Astrocyte (in vitro differentiated cells and primary cell): ENCODE data around the gene RUNX1.

Source experiments
- CTCF ChIP-seq: IDR thresholded peaks from 2 replicates; pipeline ENCODE4 v1.5.1; 2011; ENCODE audit warnings: low read depth, mild to moderate bottlenecking, inconsistent platforms, low read length, moderate library complexity; ENCODE audit not compliant: insufficient read depth
- EZH2 ChIP-seq: IDR thresholded peaks from 2 replicates; pipeline ENCODE4 v1.6.1; 2012; ENCODE audit warnings: mild to moderate bottlenecking, low read length, inconsistent platforms; ENCODE audit not compliant: insufficient read depth

DNA sequence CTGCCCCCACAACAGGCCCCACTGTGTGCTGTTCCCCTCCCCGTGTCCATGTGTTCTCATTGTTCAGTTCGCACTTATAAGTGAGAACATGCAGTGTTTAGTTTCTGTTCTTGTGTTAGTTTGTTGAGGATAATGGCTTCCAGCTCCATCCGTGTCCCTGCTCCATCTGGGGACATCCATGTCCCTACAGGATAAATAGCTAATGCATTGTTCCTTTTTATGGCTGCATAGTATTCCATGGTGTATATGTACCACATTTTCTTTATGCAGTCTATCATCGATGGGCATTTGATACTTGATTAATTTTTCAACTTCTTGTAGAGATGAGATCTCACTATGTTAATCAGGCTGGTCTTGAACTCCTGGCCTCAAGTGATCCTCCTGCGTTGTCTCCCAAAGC, 44.4 kb upstream of the RUNX1 start:
- TF ChIP-seq CTCF (no peak), EZH2 (no peak)
